T-helper 2 cell (primary cell): Measurements from ENCODE around the gene C16orf96.

Experiments
- DNase-seq, 5 experiments: peaks; one replicate each; pipeline versions ENCODE4 v3.0.0 to v3.0.0-alpha.2; 2012 to 2022

Gene C16orf96

GRCh38 chr16:4601864-4602186 lies 45.7 kb downstream of the C16orf96 start:
- DNase-seq: no peak

- DNase-seq: no peak
Measured at GRCh38 chr16:4602331-4602730, 46.2 kb downstream of the C16orf96 start.

GRCh38 chr16:4603624-4604170 lies 47.6 kb downstream of the C16orf96 start:
- DNase-seq: no peak

GRCh38 chr16:4604401-4604800 lies 48.3 kb downstream of the C16orf96 start:
- no peak for DNase-seq

- DNase-seq: no peak
Measured at GRCh38 chr16:4606354-4606753, 50.2 kb downstream of the C16orf96 start.

GRCh38 chr16:4607841-4608703 lies 51.9 kb downstream of the C16orf96 start:
- DNase-seq: no peak

- DNase-seq: no peak
Measured at GRCh38 chr16:4608704-4608980, 52.5 kb downstream of the C16orf96 start.

GRCh38 chr16:4609200-4610010 lies 53.3 kb downstream of the C16orf96 start:
- DNase-seq: no peak

- no peak for DNase-seq
Measured at GRCh38 chr16:4610011-4611005, 54.2 kb downstream of the C16orf96 start.

- DNase-seq: no peak
Measured at GRCh38 chr16:4611337-4612021, 55.3 kb downstream of the C16orf96 start.

- no peak for DNase-seq
Measured at GRCh38 chr16:4612474-4612931, 56.4 kb downstream of the C16orf96 start.

GRCh38 chr16:4612977-4613635 lies 57.0 kb downstream of the C16orf96 start:
- no peak for DNase-seq

- DNase-seq: peak in 2 of 5 experiments; percentile 15 to 62
Measured at GRCh38 chr16:4613636-4614570, 57.8 kb downstream of the C16orf96 start.

GRCh38 chr16:4614571-4615383 lies 58.6 kb downstream of the C16orf96 start, which contains the start of gene UBALD1:
Gene UBALD1, minus strand, starts transcription at chr16:4614888. Its CDS starts 91 bp downstream, at chr16:4614797.
- DNase-seq: peak; percentile 59 to 89 (median 68)

- DNase-seq: no peak
Measured at GRCh38 chr16:4615384-4616046, 59.4 kb downstream of the C16orf96 start.

GRCh38 chr16:4616047-4616811 lies 60.1 kb downstream of the C16orf96 start:
- DNase-seq: peak; percentile 96 to 100 (median 98)

GRCh38 chr16:4617880-4618279 lies 61.7 kb downstream of the C16orf96 start:
- DNase-seq: no peak
